SU-DHL-6 (cell line): ENCODE results near the gene CLCN1.

Experiments
- H2AFZ ChIP-seq: fragments of 200-600 bp; sonication (generic); 2 replicates; pipeline ENCODE4 v1.6.1; 2014; ENCODE audit warnings: low read depth, mild to moderate bottlenecking, moderate library complexity, mixed read lengths, antibody characterized with exemption, low read length; ENCODE audit not compliant: severe bottlenecking
- H3F3A ChIP-seq: fragments of 200-600 bp; shearing (Covaris generic); 2 replicates; pipeline ENCODE4 v1.6.0; 2016; ENCODE audit warnings: antibody characterized with exemption, mild to moderate bottlenecking; ENCODE audit not compliant: insufficient read depth
- H3K27ac ChIP-seq: fragments of 200-600 bp; sonication (generic); 2 replicates; pipeline ENCODE4 v1.5.1; 2016; ENCODE audit warnings: low read depth, mild to moderate bottlenecking, low read length, moderate library complexity, mixed read lengths
- H3K27me3 ChIP-seq: fragments of 200-600 bp; sonication (generic), shearing (Covaris generic); 2 replicates; pipeline ENCODE4 v1.6.0; 2014; ENCODE audit warnings: mild to moderate bottlenecking, low read length
- H3K36me3 ChIP-seq: fragments of 200-600 bp; sonication (generic); 2 replicates; pipeline ENCODE4 v1.6.1; 2014; ENCODE audit warnings: mild to moderate bottlenecking, low read length, mixed read lengths
- H3K4me2 ChIP-seq: fragments of 300-600, 200-600 bp; shearing (Covaris generic), sonication (generic); 2 replicates; pipeline ENCODE4 v1.6.0; 2014; ENCODE audit warnings: low read length, low read depth, mild to moderate bottlenecking; ENCODE audit not compliant: poor library complexity, severe bottlenecking
- H3K4me3 ChIP-seq: fragments of 200-600 bp; sonication (generic); 2 replicates; pipeline ENCODE4 v1.5.1; 2014; ENCODE audit warnings: antibody characterized with exemption, low read length, mild to moderate bottlenecking, mixed read lengths; ENCODE audit not compliant: insufficient read depth, poor library complexity, severe bottlenecking
- H3K79me2 ChIP-seq: fragments of 200-600 bp; sonication (generic); 2 replicates; pipeline ENCODE4 v1.6.1; 2014; ENCODE audit warnings: mild to moderate bottlenecking, low read length, moderate library complexity; ENCODE audit not compliant: insufficient read depth
- H3K9ac ChIP-seq: fragments of 200-600 bp; sonication (generic); 2 replicates; pipeline ENCODE4 v1.7.0; 2014; ENCODE audit warnings: mild to moderate bottlenecking, low read length
- H3K9me2 ChIP-seq: fragments of 200-600 bp; sonication (generic); replicated peaks from 2 replicates; pipeline ENCODE4 v1.6.1; 2014; ENCODE audit warnings: low read length; ENCODE audit not compliant: insufficient read depth
- H3K9me3 ChIP-seq: fragments of 200-600 bp; sonication (generic); 2 replicates; pipeline ENCODE4 v1.6.1; 2014; ENCODE audit warnings: low read length, mixed read lengths; ENCODE audit not compliant: insufficient read depth
- H4K20me1 ChIP-seq: fragments of 200-600 bp; sonication (generic); 2 replicates; pipeline ENCODE4 v1.6.1; 2014; ENCODE audit warnings: low read depth, mild to moderate bottlenecking, antibody characterized with exemption, low read length, moderate library complexity, mixed read lengths
- EZH2phosphoT487 ChIP-seq: fragments of 200-600 bp; sonication (generic), shearing (Covaris generic); conservative IDR thresholded peaks from 2 replicates; pipeline ENCODE4 v1.6.1; 2018; ENCODE audit warnings: mild to moderate bottlenecking, antibody characterized with exemption, low read length, moderate library complexity, mixed read lengths
- TF ChIP-seq, protein P1 (sequence below): fragments of 200-600 bp; sonication (generic); IDR thresholded peaks from one replicate; pipeline ENCODE4 v1.5.1; 2017; ENCODE audit warnings: antibody characterized with exemption, mild to moderate bottlenecking, low read length, moderate library complexity; ENCODE audit not compliant: insufficient read depth, poor library complexity, severe bottlenecking

The CLCN1 gene

DNA sequence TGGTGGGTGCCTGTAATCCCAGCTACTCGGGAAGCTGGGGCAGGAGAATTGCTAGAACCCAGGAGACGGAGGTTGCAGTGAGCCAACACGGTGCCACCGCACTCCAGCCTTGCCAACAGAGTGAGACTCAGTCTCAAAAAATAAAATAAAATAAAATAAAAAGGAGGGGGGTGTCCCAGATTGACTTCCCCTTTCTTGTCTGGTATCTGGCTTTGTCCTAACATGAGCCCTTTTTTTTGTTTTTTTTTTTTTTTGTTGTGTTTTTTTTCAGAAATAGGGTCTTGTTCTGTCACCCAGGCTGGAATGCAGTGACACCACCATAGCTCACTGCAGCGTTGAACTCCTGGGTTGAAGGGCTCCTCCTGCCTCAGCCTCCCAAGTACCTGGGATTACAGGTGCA, 23.0 kb upstream of the CLCN1 start:
- no peak for TF ChIP-seq EZH2phosphoT487
- TF ChIP-seq, protein P1, sequence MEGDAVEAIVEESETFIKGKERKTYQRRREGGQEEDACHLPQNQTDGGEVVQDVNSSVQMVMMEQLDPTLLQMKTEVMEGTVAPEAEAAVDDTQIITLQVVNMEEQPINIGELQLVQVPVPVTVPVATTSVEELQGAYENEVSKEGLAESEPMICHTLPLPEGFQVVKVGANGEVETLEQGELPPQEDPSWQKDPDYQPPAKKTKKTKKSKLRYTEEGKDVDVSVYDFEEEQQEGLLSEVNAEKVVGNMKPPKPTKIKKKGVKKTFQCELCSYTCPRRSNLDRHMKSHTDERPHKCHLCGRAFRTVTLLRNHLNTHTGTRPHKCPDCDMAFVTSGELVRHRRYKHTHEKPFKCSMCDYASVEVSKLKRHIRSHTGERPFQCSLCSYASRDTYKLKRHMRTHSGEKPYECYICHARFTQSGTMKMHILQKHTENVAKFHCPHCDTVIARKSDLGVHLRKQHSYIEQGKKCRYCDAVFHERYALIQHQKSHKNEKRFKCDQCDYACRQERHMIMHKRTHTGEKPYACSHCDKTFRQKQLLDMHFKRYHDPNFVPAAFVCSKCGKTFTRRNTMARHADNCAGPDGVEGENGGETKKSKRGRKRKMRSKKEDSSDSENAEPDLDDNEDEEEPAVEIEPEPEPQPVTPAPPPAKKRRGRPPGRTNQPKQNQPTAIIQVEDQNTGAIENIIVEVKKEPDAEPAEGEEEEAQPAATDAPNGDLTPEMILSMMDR = no peak
- Histone ChIP-seq H3K9me3 (no peaks in the 10 kb centered on the region), H3K9me2 (no peaks in the 10 kb centered on the region), H3F3A (no peaks in the 10 kb centered on the region), H3K36me3 (peaks cover 38% of the 10 kb centered on the region), H3K9ac (no peak overlapping the region), H3K27ac (no peak overlapping the region), H3K4me3 (no peak overlapping the region), H3K79me2 (peaks cover 47% of the 10 kb centered on the region), H2AFZ (no peak overlapping the region), H4K20me1 (no peaks in the 10 kb centered on the region), H3K27me3 (no peaks in the 10 kb centered on the region), H3K4me2 (no peak overlapping the region)

DNA sequence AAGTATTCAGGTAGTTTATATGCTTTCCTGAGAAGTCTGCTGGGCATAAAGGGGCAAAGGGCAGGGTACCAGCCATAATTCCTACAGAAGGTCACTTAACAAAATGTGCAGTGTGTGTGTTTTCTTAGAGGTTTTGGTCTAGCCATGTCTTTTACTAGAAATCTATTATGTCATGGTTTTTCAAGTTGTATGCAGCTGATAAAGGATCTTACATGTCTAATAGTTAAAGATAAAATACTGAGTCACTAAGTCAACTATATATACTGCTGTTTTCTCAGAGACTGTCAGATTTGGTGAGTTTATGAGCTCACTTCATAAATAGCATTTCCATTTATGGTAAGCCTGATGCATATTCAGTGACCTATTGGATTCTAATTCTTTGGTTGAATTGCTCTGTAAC, 20.0 kb upstream of the CLCN1 start:
- H3K27me3 ChIP-seq = no peaks in the 10 kb centered on the region
- no peak overlapping the region for H3K9ac ChIP-seq
- H3K4me2 ChIP-seq = no peak overlapping the region
- no peaks in the 10 kb centered on the region for H3K9me2 ChIP-seq
- H3F3A ChIP-seq = no peaks in the 10 kb centered on the region
- no peak overlapping the region for H3K4me3 ChIP-seq
- peaks cover 55% of the 10 kb centered on the region for H3K36me3 ChIP-seq
- no peaks in the 10 kb centered on the region for H4K20me1 ChIP-seq
- H3K9me3 ChIP-seq = no peaks in the 10 kb centered on the region
- H3K79me2 ChIP-seq = peaks cover 27% of the 10 kb centered on the region
- no peak overlapping the region for H2AFZ ChIP-seq
- no peak for TF ChIP-seq EZH2phosphoT487
- TF ChIP-seq, protein P1 = no peak
- no peak overlapping the region for H3K27ac ChIP-seq

DNA sequence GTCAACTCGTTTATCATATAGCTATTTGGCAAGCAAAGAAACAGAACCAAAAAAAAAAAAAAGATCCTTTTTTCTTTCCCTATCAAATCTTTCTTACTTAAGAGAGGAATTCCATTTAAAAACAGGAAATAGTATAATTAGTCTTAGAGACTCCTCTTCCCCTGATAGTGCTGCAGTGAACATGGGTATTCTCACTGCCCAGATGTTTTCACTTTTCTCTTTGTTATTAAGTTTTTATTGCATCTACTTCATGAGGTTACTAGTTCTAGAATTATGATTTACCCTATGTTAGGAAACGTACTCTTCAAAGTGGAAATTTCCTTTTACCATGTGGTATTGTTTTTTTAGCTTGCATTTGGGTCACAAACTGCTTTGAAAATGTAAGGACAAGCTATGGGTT, 19.2 kb upstream of the CLCN1 start:
- peaks cover 54% of the 10 kb centered on the region for H3K36me3 ChIP-seq
- peaks cover 21% of the 10 kb centered on the region; the same call in 1 of the 2 replicates for H3K79me2 ChIP-seq
- H3K9me3 ChIP-seq = no peaks in the 10 kb centered on the region
- no peak overlapping the region for H3K4me3 ChIP-seq
- H3K9ac ChIP-seq = no peak overlapping the region
- TF ChIP-seq, protein P1 = no peak
- no peak for TF ChIP-seq EZH2phosphoT487
- H3K27me3 ChIP-seq = no peaks in the 10 kb centered on the region
- no peaks in the 10 kb centered on the region for H3K9me2 ChIP-seq
- H2AFZ ChIP-seq = no peak overlapping the region
- no peak overlapping the region for H3K4me2 ChIP-seq
- no peak overlapping the region for H3K27ac ChIP-seq
- no peaks in the 10 kb centered on the region for H3F3A ChIP-seq
- H4K20me1 ChIP-seq = no peaks in the 10 kb centered on the region

DNA sequence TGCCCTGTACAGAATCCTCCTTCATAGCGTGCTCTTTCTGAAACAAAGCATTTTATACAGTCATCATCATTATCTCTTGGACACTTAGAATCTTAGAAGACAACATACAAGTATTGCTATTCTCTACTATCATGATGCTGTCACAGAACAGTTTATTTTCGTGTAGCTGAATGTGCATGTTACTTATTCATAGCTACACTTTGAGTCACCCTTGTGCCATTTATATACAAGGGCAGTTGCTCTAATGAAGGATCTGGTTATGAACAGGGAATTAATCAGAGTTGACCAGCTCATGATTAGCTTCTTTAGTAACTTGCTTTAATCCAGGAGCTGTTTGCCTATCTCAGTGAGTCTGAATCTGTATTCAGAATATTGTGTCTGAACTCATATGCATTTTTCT, 16.6 kb upstream of the CLCN1 start:
- no peak overlapping the region for H2AFZ ChIP-seq
- H4K20me1 ChIP-seq = no peaks in the 10 kb centered on the region
- H3F3A ChIP-seq = no peaks in the 10 kb centered on the region
- no peaks in the 10 kb centered on the region for H3K9me2 ChIP-seq
- H3K9me3 ChIP-seq = no peaks in the 10 kb centered on the region
- H3K4me3 ChIP-seq = no peak overlapping the region
- peaks cover 59% of the 10 kb centered on the region for H3K36me3 ChIP-seq
- no peak overlapping the region for H3K4me2 ChIP-seq
- TF ChIP-seq EZH2phosphoT487 = no peak
- TF ChIP-seq, protein P1 = no peak
- H3K79me2 ChIP-seq = peaks cover 17% of the 10 kb centered on the region; the same call in 1 of the 2 replicates
- H3K27ac ChIP-seq = no peak overlapping the region
- no peak overlapping the region for H3K9ac ChIP-seq
- no peaks in the 10 kb centered on the region for H3K27me3 ChIP-seq
